Measurements from ENCODE around the gene PLCXD1.
"Not testable (repeated sequence)": the region's sequence is repeated elsewhere in the genome, so short reads cannot be mapped to it uniquely, and the experiment has no call there.

Gene PLCXD1

DNA sequence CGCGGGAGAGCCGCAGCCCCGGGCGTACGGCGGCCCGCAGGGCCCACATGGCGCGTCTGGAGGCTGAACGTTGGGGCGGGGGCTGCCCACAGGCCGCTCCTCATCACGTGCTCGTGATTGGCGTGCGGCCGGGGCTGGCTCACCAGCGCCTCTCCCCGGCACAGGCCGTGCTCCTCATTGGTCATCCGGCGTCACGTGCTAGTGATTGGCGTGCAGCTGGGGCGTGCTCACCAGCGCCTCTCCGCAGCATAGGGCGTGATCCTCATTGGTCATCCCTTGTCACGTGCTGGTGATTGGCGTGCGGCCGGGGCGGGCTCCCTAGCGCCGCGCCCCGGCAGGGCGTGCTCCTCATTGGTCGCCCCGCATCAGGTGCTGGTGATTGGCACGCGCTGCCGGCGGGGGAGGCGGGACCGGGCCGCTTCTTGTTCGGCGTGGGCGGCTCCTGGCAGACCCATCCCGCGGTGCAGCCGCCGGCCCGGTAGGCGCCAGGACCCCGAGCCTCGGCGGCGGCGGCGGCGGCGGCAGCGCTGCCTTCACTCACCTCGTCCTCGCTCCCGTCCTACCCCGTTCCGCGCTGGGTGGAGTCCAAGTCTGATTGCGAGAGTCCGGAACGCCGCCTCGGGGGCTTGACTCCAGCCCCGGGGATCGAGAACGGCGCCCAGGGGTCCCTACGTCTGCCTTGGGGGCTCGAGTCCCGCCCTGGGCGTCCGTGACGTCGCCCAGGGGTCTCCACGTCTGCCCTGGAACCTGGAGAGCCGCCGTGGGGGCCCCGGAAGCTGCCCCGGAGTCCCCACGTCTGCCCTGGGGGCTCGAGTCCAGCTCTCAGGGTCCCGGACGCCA, 37.8 kb downstream of the PLCXD1 start, which contains the start of gene GTPBP6:
GTPBP6 (minus strand) TSS at position 58 of the 840 bp plus-strand sequence; CDS start at position 49, 9 bp downstream.
- peak; percentile 98 for DNase-seq

- no peak for DNase-seq
Observed at GRCh38 chrX:319579-320125, 38.5 kb downstream of the PLCXD1 start.

DNA sequence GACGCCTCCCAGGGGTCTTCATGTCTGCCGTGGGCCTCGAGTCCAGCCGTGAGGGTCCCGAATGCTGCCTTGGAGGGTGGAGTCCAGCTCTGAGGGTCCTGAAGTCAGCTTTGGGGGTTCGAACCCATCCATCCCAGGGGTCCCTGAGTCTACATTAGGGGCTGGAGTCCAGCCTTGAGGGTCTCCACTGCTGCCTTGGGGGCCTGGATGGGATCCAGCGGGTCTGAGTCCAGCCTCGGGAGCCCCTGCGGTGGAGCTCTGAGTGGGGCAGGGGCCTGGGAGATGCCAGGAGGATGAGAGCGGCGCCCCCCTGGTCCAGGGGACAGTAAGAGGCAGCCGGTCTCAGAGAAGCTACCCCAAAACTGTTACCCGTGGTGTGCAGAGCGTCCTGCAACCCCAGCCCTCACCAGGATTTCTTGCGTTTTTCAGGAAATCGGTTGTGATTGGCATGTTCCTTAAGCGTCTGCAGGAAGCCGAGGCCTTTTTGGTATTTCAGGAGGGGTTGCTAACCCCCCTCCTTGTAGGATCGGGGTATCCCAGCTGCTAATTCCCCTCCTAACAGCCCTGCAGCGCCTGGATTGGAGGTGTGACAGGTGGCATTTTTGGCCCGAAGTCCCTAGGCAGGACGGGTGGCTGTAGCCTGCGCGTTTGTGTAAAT, 39.1 kb downstream of the PLCXD1 start:
- no peak for DNase-seq

- DNase-seq = no peak
Observed at GRCh38 chrX:323721-324628, 42.8 kb downstream of the PLCXD1 start.

DNA sequence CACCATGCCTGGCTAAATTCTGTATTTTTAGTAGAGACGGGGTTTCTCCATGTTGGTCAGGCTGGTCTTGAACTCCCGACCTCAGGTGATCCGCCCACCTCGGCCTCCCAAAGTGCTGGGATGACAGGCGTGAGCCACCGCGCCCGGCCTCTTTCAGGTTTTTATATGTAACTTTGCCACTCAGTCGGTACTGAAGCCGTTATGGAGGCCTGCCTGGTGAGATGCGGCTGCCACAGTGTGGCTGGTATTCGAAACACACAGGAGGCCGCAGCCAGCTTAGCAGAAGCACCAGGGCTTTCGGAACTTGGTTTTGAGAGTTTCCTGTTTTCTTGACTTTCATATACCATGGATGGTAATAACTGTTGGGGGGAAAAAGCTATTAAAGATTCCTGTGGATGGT, 43.5 kb downstream of the PLCXD1 start:
- not testable (repeated sequence) for DNase-seq

GRCh38 chrX:327660-328126, 46.5 kb downstream of the PLCXD1 start:
- DNase-seq = no peak

DNA sequence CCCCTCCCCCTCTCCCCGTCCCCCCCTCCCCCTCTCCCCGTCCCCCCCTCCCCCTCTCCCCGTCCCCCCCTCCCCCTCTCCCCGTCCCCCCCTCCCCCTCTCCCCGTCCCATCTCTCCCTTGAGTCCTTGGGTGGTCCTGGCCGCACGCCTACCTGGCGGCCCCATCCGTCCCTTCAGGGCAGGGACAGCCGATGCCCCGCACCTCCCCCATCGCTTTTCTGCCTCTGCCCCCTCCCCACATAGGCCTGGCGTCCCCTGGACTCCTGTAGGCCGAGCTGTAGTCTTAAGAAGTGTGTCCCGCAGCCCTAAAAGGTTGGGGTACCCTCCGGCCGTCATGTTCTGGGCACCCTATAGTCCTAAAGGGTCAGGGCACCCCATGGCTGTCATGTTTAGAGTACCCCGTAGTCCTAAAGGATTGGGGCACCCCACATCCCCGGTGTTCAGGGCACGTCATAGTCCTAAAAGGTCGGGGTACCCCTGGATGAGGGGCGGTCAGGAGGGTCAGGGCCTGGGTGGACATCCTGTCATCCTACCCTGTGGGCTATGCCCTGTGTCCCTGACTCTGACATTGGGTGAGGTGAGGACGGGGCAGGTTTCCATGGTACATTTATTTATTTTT, 48.2 kb downstream of the PLCXD1 start:
- peak; percentile 11 for DNase-seq

- peak; percentile 1 for DNase-seq
Observed at GRCh38 chrX:330141-330725, 49.1 kb downstream of the PLCXD1 start.

DNA sequence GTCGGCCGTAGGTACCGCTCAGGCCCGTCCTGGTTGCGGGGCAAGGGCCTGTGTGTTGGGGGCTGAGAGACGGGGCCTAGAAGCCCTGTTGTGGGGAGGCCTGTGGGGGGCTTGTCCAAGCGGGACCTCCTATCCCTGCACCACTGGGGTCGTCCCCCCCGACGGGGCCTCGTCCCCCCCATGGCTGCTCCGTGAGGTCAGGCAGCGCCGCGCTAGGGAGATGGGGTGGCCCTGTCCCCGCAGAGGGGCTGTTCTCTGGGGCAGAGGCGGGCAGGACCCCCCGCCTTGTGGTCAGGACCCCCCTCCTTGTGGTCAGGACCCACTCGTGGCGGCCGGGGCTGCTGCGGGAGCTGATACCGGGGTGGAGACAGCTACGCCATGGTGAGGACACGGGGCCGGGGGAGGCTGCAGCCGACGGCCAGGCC, 49.6 kb downstream of the PLCXD1 start:
- peak; percentile 11 for DNase-seq

- DNase-seq = peak; percentile 18
Observed at GRCh38 chrX:331151-331824, 50.1 kb downstream of the PLCXD1 start.

- DNase-seq = peak; percentile 15
Observed at GRCh38 chrX:331825-332495, 50.8 kb downstream of the PLCXD1 start.

DNA sequence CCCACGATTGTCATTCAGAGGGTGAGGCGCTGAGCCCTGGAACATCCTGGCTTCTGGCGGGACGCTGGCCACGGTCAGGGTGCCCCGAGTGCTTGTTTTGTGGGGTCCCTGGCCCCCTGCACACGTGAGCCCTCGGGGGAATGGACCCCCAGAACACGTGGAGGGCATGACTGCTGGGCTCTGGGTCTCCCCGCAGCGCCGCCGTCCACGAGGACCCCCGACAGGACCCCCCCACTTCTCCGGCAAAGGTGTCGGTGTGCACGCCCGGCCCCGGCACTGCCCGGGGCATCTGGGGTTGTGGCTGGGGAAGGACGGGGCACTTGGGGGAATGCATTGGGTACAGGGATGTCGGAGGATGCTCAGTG, 51.3 kb downstream of the PLCXD1 start:
- peak; percentile 6 for DNase-seq

GRCh38 chrX:332916-333610, 51.9 kb downstream of the PLCXD1 start:
- peak; percentile 11 for DNase-seq

DNA sequence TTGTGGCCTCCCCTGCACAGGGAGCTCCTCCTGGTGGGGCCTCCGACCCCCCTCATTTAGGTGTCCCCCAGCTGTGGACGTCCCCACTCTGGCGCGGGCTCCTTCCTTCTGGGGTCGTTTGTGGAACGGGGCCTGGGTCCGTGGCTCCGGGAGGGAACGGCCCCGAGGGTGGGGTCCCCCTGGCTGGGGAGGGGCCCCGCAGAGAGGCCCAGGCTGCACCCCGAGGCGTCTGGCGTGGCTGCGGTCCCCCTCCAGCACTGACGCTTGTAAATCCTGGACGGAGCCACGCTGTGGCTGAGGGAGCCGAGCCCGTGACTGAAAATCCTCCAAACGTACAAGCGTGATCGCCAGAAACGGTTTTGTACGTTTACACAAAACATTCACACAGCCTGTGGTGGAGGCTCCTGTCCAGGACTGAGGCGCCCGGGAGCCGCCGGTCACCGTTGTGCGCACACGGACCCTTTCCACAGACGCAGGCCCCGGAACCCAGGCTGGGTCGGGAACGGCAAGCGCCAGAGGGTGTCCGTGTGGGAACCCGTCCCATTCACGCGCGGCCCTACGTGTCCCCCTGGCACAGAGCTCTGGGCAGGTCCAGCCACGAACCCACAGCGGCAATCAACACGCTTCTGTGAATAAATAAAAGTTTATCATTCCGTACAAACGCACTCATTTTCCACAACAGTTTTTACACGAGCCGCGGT, 52.6 kb downstream of the PLCXD1 start:
- peak; percentile 4 for DNase-seq

GRCh38 chrX:334331-334891, 53.2 kb downstream of the PLCXD1 start:
- peak; percentile 12 for DNase-seq

- DNase-seq = peak; percentile 14
Observed at GRCh38 chrX:334971-335757, 54.0 kb downstream of the PLCXD1 start.

DNA sequence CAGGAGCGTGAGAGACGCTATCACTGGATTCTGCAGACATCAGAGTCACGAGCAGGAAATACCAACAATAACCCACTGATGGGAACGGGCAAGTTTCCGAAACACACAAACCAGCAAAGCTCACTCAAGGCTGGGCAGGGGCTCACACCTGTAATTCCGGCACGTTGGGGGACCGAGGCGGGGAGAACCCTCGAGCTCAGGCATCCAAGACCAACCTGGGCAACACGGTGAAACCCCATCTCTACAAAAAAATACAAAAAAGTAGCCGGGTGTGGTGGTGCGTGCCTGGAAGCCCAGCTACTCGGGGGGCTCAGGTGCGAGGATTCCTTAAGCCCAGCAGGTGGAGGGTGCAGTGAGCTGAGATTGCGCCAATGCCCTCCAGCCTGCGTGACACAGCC, 54.6 kb downstream of the PLCXD1 start:
- DNase-seq = no peak

- DNase-seq = no peak
Observed at GRCh38 chrX:336227-336626, 55.0 kb downstream of the PLCXD1 start.

Measured in activated CD8-positive, alpha-beta memory T cell treated with anti-CD3 and anti-CD28 coated beads, Interleukin-2, amount 50 U/mL, for 4 hours (primary cell).